Globus pallidus (tissue), 1 donor: Measurements from ENCODE around the gene NTHL1.
A peak's percentile ranks its signal among the peaks of the same experiment; 100 is the strongest.

ENCODE experiments used
- DNase-seq: peaks from one replicate; pipeline ENCODE4 v3.0.0-alpha.2; 2015; ENCODE audit warnings: low spot score

NTHL1 gene

DNA sequence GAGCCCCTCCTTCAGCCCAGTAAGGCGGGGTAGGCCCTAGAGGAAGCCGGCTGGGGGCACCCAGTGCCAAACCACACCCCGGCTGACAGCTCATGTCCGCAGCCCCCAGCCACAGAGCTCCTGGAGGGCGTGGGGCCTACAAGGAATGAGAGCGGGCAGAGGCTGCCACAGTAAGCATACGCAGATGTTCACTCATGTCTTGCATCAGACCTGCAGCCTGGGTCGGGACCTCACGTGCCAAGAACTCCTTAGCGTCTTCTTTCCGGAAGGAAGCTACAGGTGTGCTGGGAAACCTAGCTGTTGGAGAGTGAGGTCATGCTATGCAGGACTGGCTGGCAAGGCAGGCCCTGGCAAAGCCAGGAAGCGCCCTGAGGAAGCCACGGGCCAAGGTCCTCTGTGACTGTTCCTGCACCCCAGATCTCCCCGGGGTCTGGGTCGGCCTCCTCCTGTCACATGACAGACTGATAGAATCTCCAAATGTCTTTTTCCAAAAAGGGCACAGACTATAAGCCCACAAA lies 39.6 kb downstream of the NTHL1 start:
- no peak for DNase-seq

DNA sequence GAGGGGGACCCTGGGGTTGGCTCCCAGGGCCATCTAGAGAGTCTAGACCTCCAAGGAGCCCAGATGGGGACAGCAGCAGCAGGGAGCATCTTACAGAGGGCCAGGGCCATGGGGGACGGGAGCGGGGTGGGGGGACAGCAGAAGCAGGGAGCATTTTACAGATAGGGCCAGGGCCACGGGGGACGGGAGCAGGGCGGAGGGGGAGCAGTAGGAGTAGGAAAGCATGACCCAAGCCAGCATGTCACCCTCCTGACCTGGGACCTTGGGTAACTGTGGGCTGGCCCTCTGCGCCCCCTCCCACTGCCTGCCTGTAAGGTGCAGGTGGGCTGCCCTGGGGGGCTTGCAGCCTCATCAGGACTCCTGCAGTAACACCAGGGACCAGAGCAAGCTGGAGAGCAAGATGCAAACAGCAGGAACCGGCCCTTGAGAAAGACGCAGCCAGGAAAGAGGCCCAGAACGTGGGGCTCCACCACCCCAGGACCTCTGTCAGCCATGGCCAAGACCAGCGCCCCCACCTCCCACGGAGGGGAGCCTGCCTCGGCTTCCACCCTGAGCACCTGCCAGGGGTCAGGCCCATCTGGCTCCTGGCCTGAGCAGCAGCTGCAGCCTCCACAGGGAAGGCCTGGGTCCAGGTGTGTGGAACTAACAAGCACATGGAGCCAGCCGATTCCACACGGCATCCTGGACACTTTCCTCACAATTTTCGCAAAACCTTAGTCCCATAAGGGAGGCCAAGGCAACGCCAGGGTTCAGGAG lies 40.4 kb downstream of the NTHL1 start:
- DNase-seq = no peak

DNA sequence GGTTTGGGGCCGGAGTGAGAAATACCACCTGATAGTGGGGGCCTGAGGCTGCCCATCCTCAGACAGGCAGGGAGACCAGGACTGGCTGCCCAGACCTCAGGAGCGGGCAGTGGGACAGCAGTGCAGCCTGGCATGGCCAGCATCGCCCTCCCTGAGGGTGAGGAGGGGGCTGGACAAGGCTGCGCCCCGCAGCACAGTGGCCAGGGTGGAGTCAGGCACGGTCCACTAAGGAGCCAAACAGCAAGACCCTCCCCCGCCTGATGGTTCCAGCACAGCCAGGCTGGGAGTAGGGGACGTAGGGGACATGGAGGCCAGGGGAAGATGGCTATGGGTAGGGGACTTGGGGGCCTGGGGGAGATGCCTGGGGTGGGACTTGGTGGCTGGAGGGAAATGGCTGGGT lies 41.3 kb downstream of the NTHL1 start:
- DNase-seq = no peak

DNA sequence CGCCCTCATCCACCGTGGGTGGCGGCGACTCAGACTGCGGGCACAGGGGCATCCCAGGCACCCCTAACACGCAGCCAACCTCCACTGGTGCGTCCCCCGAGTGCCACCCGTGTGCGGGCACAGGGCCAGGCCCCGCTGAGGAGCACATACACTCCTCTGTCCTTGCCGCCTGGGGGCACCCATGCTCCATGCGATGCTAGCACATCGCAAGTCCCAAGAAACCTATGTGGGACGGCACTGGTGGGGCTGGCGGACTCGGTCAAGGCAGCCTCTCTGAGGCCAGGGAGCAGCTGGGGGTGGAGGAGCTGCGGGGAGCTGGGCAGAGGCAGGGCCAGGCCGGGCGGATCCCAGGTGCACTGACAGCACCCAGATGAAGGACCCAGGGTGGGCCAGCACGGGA lies 42.0 kb downstream of the NTHL1 start:
- DNase-seq = no peak

DNA sequence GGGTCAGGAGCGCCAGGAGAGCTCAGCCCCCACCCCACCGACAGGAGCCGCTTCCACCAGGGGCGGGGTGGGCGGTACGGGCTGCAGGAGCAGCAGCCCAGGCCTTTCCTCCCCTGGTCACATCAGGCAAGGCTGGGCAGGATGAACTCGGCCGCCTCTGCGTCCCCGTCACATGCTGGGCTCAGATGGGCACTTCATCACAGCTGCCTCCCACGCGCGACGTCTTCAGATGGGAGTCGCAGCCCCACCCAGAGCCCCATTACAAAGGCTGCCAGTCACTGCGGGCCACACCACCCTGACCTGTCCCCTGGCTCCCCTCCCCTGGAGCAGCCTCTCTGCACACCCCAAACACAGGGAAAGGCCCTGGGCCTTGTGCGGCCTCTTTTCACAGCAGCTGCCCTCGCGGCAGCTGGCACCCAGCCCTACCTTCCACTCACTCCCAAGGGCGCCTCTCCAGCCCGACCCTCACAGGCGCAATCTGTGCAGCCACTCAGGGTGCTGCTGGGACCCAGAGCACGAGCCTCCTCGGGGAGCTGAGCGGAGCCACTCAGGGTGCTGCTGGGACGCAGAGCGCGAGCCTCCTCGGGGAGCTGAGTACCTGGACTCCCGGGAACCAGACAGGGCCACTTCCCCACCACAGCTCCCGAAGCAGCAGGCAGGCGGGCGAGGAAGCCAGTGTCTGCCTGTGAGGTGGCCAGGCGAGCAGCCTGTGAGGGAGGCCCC lies 42.7 kb downstream of the NTHL1 start:
- no peak for DNase-seq

DNA sequence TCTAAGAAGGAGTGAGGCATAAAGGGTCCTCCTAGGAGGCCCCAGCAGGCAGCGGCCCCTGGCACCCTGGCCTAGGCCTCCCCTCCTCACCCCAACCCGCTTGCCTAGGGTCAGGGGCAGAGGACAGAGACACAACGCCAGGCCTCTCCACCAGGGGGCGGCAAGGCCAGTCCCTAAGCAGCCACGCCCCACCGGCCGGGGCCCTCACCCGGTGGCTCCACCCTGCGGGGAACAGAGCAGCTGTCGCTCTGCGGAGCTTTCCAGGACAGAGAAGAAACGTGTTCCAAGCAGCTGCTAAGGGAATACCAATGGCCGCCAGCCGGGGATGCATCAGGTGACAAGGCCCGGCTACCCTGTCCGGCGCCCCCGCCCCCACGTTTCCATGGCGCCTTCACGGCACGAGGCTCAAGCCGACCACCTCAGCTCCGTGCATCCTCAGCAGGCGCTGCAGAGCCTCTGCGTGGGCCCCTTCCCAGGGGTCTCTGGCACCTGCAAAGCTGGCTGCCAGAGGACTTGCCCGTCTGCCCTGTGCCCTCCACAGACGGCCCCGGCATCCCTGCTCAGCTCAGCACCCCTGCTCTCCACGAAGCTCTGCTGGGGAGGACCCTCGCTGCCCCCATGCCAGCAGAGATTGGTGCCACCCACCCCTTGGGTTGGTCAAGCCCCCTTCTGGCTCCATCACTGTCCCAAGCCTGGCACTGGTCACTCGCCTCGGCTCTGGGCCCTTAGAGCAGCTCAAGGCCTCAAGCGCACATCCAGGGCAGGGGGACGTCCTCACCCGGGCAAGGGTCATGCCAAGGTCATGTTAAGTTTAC lies 43.6 kb downstream of the NTHL1 start:
- DNase-seq = peak; percentile 69

DNA sequence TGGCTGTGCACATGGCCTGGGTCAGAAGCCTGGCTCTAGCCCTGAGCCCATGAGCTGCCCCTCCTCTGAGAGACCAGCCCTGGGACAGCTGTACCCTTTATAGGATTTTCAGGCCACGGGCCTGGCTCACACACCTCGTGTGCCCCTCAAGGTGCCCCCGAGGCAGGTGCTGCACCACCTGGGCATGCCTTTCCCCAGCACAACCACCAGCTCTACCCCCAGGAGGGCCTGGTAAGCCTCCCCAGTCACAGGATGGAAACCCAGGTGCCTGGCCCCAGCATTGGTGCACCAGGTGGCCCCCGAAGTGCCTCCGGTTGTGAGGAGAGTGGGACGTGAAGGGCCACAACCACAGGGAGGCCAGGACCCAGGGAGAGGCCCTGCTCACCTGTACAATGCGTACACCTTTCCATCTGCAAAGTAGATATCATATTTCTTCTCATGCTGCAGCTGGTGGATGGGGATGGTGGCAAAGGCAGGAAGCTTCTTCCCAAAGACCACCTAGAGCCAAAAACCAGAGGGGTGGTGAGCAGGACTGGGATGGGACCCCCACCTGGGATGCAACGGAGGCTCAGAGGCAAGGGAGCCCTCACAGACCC lies 44.3 kb downstream of the NTHL1 start:
- DNase-seq = no peak

DNA sequence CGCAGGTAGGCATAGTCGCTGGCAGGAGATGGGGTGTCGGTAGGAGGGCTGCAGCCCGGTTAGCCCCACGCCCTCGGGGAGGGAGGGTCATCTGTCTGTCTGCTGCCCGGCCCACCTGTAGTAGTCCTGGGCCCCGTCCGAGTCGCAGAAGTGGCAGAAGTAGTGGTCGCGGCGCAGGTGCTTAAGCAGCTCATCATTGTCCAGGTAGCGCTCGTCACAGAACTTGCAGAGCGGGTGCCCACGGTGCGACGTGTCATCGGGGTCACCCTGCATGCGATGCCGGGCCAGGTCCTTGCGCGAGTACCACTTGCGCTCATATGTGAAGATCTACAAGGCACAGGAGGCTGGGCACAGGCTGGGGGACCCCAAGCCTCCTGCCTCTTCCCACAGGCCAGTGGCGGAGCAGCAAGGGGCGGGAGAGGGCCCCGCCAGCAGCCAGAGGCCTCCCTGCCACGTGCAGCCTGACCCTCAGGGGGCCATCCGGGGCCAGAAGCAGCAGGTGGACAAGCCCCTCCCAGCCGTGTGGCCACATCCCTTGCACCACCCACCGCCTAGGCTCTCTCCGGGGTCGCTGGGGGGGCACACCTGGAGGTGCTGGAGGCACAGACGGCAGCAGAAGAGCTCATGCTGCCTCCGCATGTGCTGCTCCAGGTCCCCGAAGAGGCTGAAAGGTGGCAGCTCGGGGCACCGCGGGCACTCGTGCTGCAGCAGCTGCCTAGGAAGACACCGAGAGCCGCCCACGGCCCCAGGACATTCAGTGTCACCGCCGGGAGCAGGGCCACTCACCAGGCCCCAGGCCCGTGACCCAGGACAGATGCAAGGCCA lies 45.0 kb downstream of the NTHL1 start:
- no peak for DNase-seq

DNA sequence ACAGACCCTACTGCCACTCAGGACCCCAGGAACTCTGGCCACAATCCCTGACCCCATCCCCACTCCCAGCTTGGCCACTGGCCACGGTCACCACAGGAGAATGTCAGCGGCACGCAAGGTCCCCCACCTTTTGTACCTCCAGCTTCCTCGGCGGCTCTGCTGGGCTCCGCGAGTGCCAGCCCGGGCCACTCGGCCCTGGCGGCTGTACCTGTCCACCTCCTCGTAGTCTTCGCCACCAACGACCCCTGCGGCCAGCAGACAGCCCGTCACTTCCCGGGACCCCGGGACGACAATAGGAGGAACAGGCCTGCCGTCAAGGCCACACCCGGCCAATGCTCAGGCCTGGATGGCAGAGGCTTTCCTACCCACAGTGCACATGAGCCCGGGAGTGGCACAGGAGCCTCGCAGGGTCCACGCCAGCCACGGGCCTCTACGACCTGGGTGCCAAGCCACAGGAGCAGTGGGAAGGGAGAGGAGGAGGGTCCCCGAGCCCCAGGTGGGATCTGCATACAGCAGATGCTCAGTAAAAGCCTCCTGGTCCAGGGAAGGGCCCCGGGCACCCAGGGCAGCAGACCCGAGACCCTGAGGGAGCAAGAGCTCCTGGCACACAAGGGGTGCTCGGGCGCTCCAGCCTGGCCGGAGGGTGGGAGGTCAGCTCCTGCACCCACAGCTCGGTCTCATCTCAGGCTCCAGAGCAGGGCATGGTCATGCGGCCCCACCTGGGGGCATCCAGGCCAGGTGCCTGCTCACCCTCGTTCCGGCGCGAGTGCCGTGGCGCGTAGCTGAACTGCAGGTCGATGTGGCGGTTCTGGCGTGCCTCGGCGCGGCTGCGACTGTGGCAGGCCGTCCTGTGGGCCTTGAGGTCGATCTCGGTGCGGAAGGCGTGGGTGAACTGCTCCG lies 45.9 kb downstream of the NTHL1 start:
- no peak for DNase-seq

DNA sequence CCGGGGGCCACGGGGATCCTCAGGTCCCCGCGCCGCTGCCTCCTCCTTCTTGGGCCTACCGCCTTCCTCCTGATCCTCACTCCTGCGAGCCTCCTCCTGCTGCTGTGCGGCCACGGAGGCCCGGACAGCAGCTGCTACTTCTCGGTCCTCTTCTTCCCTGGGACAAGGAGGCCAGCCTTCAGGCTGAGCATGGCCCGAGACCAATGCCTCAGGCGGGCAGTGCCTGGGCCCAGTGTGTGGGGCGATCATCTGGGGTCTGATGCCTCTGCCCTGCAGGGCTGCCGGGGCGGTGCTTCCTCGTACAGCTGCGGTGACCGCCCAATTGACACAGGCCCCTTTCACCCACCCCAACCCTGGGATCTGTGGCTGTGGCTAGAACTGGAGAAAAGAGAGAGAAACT lies 46.6 kb downstream of the NTHL1 start:
- DNase-seq = no peak

DNA sequence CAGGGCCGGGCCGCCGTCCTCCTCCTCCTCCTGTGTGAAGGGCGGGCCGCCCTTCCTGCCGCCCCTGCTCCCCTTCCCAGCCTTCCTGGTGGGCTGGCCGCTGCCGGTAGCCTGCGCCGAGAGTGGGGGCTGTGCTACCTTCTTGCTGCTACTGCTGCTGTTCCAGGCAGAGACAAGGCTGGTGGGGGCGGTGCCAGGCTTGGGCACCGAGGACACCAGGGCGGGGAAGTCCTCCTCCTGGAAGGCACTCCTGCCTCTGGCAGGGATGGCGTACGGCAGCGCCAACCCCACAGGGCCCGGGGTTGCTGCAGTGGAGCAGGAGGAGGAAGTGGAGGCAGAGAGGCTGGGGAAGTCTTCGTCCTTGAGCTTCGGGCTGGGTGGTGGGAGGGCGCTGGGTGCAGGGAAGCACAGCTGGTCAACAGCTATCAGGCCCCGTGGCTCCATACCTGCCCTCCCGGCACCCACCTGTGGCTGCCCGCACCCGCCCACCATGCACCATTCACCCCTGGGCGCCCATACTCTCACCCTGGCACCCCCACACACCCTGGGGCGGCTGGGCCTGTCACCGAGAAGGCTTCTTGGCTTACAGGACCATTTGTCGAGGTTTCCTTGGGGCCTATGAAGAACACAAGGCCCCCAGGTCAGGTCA lies 47.6 kb downstream of the NTHL1 start:
- no peak for DNase-seq

DNA sequence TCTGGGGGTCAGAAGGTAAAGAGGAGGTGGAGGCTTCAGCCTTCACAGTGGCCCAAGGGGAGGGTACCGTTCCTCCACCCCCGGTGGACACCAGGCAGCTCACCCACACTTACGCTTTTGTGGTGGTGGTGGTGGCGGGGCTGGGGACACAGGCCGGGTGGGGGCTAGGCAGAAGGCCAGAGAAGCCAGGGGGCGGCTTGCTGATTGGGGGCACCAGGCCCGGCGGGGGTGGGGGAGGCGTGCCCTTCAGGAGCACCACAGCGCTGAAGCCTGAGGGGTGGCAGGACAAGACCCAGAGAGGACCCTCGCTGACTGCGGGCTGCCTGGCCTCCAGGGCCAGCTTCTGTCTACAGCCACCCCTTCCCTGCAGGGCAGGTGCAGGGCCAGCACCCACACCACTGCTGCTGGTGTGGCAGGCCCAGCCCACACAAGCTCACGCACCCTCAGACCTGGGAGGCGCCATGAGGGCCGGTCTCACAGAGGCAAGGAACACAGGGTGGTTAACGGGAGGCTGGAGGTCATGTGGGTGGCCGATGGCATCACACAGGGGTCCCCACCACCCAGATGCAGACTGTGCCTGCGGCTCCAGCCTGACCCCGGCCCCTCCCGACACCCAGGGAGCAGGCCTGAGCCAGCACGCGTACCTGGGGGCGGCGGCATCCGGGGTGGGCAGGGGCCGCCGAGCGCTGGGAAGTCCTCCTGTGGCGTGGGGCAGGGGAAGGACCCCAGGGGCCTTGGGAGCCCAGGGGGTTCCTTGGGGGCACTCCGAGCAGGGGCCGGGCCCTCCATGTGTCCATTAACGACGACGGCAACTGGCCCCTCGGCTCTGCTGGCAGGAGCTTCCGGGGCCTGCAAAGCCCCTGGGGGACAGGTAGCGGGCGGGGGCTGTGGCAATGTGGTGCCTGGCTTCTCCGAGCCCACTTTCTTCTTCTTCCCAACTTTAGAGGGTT lies 48.5 kb downstream of the NTHL1 start:
- DNase-seq = no peak

DNA sequence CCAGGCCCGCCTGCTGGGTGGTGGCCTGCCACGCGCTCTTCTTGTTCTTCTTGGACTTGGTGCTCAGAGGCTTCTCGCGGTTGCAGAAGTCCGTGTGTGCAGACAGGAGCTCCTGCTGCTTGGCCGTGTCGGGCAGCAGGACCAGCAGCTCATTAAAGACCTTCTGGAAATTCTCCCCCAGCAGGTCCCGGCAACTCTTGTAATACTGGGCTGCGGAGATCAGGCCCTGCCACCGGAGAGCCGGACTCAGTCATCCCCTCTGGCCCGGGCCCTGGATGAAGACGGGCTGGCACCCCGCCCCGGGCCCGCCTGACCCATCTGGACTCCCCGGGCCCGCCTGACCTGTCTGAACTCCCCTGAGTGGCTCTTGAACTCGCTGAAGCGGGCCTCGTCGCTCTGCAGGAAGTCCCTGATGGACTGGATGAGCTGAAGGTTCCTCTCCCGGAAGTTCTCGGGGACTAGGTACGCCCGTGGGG lies 49.2 kb downstream of the NTHL1 start:
- no peak for DNase-seq

DNA sequence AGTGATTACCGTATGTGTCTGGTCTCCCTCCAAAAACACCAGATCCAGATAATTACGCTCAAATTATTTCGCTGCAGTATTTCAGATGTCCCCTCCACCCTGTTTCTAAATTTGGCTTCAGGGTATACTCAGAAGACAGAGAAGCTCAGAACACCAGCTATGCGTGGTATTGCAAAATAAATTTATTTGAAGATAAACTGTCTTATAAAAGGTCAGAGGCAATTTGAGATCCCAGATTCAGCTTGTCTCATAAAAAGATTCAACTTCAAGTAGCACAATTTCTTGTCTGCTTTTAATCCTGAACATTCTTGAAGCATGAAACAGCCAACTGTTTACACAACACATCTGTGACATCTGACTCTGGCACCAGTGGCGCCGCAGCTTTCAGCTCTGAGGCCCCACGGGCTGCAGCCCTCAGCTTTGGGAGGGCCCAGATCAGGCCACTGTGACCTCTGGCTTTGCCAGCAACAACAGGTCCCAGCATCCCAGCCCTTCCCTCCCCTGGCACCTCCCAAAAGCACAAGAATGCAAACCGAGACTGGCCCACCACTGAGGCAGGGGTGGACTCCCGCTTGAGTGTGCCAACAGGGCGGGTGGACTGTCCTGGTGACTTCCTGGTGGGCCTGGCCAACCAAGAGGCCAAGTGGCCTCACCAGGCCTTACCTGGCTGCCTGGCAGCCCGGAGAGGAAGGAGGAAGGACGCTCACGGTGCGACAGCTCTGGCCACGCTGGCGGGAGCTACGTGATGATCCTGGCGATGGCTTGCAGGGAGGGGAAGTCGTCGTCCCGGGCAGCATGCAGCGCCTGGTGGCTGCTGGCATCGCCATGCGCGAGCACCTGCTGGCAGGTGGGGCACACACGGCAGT lies 49.9 kb downstream of the NTHL1 start:
- DNase-seq = no peak

DNA sequence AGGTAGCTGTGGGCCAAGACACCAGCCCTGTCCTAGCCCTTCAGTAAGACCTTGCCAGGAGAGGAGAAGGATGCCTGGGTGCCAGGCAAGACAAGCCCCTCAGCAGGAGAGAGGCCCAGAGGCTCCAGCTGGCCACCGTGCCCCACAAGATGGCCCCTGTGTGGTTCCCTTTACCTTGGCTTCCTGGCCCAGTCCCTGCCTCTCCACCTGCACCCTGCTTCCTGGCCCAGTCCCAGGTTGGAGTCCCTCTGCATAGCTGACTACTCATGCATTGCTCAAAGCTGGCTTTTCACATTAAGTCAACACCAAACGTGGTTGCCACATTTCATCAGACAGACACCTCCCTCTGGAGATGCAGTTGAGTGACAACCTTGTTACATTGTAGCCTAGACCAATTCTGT lies 53.9 kb downstream of the NTHL1 start:
- DNase-seq = no peak

DNA sequence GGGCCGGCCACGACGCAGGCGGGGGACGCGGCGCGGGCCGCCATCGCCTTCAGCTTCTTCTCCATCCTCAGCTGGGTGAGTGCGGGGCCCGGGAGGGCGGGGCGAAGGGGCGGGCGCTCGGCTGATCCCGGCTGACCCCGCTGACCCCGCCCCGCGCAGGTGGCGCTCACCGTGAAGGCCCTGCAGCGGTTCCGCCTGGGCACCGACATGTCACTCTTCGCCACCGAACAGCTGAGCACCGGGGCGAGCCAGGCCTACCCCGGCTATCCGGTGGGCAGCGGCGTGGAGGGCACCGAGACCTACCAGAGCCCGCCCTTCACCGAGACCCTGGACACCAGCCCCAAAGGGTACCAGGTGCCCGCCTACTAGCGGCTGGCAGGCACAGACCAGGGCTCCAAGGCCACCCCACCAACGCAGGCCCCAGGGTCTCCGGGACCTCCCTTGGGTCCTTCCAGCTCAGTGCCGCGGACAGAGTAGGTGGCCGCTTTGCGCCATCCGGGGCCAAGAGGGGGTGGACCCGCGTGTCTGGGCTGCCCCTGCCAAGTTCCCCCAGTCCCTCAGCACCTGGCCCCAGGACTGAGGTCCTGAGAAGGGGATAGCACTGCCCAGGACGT lies 54.8 kb downstream of the NTHL1 start:
- no peak for DNase-seq
